ENCODE data around the gene RNU4-1.
"Not testable (repeated sequence)": the region's sequence is repeated elsewhere in the genome, so short reads cannot be mapped to it uniquely, and the experiment has no call there.

Gene RNU4-1

GRCh38 chr12:120336392-120336791, 43.4 kb upstream of the RNU4-1 start:
- H3K27me3 ChIP-seq (ENCODE audit: control insufficient read depth in 1 of 2, insufficient read depth in 1 of 2, low read length in 2 of 2), result peaks cover 11 to 34% of the 10 kb centered on the region in 2 experiments
- not testable (repeated sequence) for DNase-seq; H2AFZ ChIP-seq (ENCODE audit: low read depth, low read length); H3K9me3 ChIP-seq (ENCODE audit: control insufficient read depth, low read length); H3K4me1 ChIP-seq (ENCODE audit: control insufficient read depth, insufficient read depth, low read depth, low read length); H2BK120ac ChIP-seq (ENCODE audit: low read depth, low read length); H3K18ac ChIP-seq (ENCODE audit: low read depth in 1 of 2, low read length in 2 of 2); H3K36me3 ChIP-seq (ENCODE audit: control insufficient read depth in 1 of 2, insufficient read depth in 2 of 2, low read depth in 1 of 2, low read length in 2 of 2); H4K91ac ChIP-seq (ENCODE audit: low read length); H2AK5ac ChIP-seq (ENCODE audit: low read length, severe bottlenecking); H3K4ac ChIP-seq (ENCODE audit: low read depth in 1 of 2, low read length in 2 of 2); H2BK5ac ChIP-seq (ENCODE audit: low read depth, low read length, poor library complexity, severe bottlenecking); H4K8ac ChIP-seq (ENCODE audit: low read length); H2BK12ac ChIP-seq (ENCODE audit: low read length in 2 of 2); H2BK15ac ChIP-seq (ENCODE audit: low read depth, poor library complexity, severe bottlenecking); H3K9ac ChIP-seq (ENCODE audit: low read length); H3K79me1 ChIP-seq (replicated peaks; ENCODE audit: low read length, poor library complexity, severe bottlenecking); H3K23ac ChIP-seq (ENCODE audit: low read length in 2 of 2); H3K4me2 ChIP-seq (ENCODE audit: low read length, poor library complexity, severe bottlenecking); H3K27ac ChIP-seq (ENCODE audit: low read length, poor library complexity, severe bottlenecking); H3K4me3 ChIP-seq (ENCODE audit: insufficient read depth in 1 of 2, low read depth in 1 of 2, low read length in 2 of 2); H3K14ac ChIP-seq (ENCODE audit: low read length in 2 of 2)
- WGBS, result 85% methylated on average over 2 of the region's 2 CpGs

GRCh38 chr12:120335447-120335846, 42.4 kb upstream of the RNU4-1 start:
- not testable (repeated sequence) for H2BK15ac ChIP-seq (ENCODE audit: low read depth, poor library complexity, severe bottlenecking); H3K4ac ChIP-seq (ENCODE audit: low read depth in 1 of 2, low read length in 2 of 2); H3K4me2 ChIP-seq (ENCODE audit: low read length, poor library complexity, severe bottlenecking); H2BK5ac ChIP-seq (ENCODE audit: low read depth, low read length, poor library complexity, severe bottlenecking); H3K4me3 ChIP-seq (ENCODE audit: insufficient read depth in 1 of 2, low read depth in 1 of 2, low read length in 2 of 2); H3K36me3 ChIP-seq (ENCODE audit: control insufficient read depth in 1 of 2, insufficient read depth in 2 of 2, low read depth in 1 of 2, low read length in 2 of 2); H2AFZ ChIP-seq (ENCODE audit: low read depth, low read length); H2AK5ac ChIP-seq (ENCODE audit: low read length, severe bottlenecking); H3K79me1 ChIP-seq (replicated peaks; ENCODE audit: low read length, poor library complexity, severe bottlenecking); H4K8ac ChIP-seq (ENCODE audit: low read length); H4K91ac ChIP-seq (ENCODE audit: low read length); H3K23ac ChIP-seq (ENCODE audit: low read length in 2 of 2); H3K14ac ChIP-seq (ENCODE audit: low read length in 2 of 2); H2BK12ac ChIP-seq (ENCODE audit: low read length in 2 of 2); H3K27ac ChIP-seq (ENCODE audit: low read length, poor library complexity, severe bottlenecking); H3K4me1 ChIP-seq (ENCODE audit: control insufficient read depth, insufficient read depth, low read depth, low read length); H3K18ac ChIP-seq (ENCODE audit: low read depth in 1 of 2, low read length in 2 of 2); H3K9me3 ChIP-seq (ENCODE audit: control insufficient read depth, low read length); H2BK120ac ChIP-seq (ENCODE audit: low read depth, low read length); H3K9ac ChIP-seq (ENCODE audit: low read length)
- WGBS, result 23% methylated on average over 9 of the region's 12 CpGs
- peaks cover 11 to 34% of the 10 kb centered on the region in 2 experiments for H3K27me3 ChIP-seq (ENCODE audit: control insufficient read depth in 1 of 2, insufficient read depth in 1 of 2, low read length in 2 of 2)
- DNase-seq, result peak; percentile 56

- Histone ChIP-seq H2BK15ac (ENCODE audit: low read depth, poor library complexity, severe bottlenecking) (no peak overlapping the region), H3K79me1 (replicated peaks; ENCODE audit: low read length, poor library complexity, severe bottlenecking) (no peaks in the 10 kb centered on the region), H3K4ac (ENCODE audit: low read depth in 1 of 2, low read length in 2 of 2) (no peak overlapping the region), H2BK12ac (ENCODE audit: low read length in 2 of 2) (no peak overlapping the region), H2BK120ac (ENCODE audit: low read depth, low read length) (no peak overlapping the region), H4K8ac (ENCODE audit: low read length) (no peak overlapping the region), H3K4me1 (ENCODE audit: control insufficient read depth, insufficient read depth, low read depth, low read length) (no peaks in the 10 kb centered on the region), H3K14ac (ENCODE audit: low read length in 2 of 2) (no peak overlapping the region), H3K4me2 (ENCODE audit: low read length, poor library complexity, severe bottlenecking) (no peak overlapping the region), H3K27ac (ENCODE audit: low read length, poor library complexity, severe bottlenecking) (no peak overlapping the region), H3K36me3 (ENCODE audit: control insufficient read depth in 1 of 2, insufficient read depth in 2 of 2, low read depth in 1 of 2, low read length in 2 of 2) (no peaks in the 10 kb centered on the region), H2AK5ac (ENCODE audit: low read length, severe bottlenecking) (no peak overlapping the region), H3K4me3 (ENCODE audit: insufficient read depth in 1 of 2, low read depth in 1 of 2, low read length in 2 of 2) (no peak overlapping the region), H3K23ac (ENCODE audit: low read length in 2 of 2) (no peak overlapping the region), H4K91ac (ENCODE audit: low read length) (no peak overlapping the region), H3K9ac (ENCODE audit: low read length) (no peak overlapping the region), H3K18ac (ENCODE audit: low read depth in 1 of 2, low read length in 2 of 2) (no peak overlapping the region), H2AFZ (ENCODE audit: low read depth, low read length) (no peak overlapping the region), H3K27me3 (ENCODE audit: control insufficient read depth in 1 of 2, insufficient read depth in 1 of 2, low read length in 2 of 2) (peaks cover 11 to 25% of the 10 kb centered on the region in 2 experiments), H2BK5ac (ENCODE audit: low read depth, low read length, poor library complexity, severe bottlenecking) (no peak overlapping the region), H3K9me3 (ENCODE audit: control insufficient read depth, low read length) (peaks cover 2% of the 10 kb centered on the region)
- no peak for DNase-seq
- WGBS, result 84% methylated on average over 6 of the region's 7 CpGs
These were observed 39.5 kb upstream of the RNU4-1 start for GRCh38 chr12:120332523-120332922.

- Histone ChIP-seq H2BK120ac (ENCODE audit: low read depth, low read length) (no peak overlapping the region), H4K8ac (ENCODE audit: low read length) (no peak overlapping the region), H3K36me3 (ENCODE audit: control insufficient read depth in 1 of 2, insufficient read depth in 2 of 2, low read depth in 1 of 2, low read length in 2 of 2) (no peaks in the 10 kb centered on the region), H2BK15ac (ENCODE audit: low read depth, poor library complexity, severe bottlenecking) (no peak overlapping the region), H2BK12ac (ENCODE audit: low read length in 2 of 2) (no peak overlapping the region), H3K14ac (ENCODE audit: low read length in 2 of 2) (no peak overlapping the region), H3K4me3 (ENCODE audit: insufficient read depth in 1 of 2, low read depth in 1 of 2, low read length in 2 of 2) (no peak overlapping the region), H3K4me1 (ENCODE audit: control insufficient read depth, insufficient read depth, low read depth, low read length) (no peaks in the 10 kb centered on the region), H4K91ac (ENCODE audit: low read length) (no peak overlapping the region), H3K4me2 (ENCODE audit: low read length, poor library complexity, severe bottlenecking) (no peak overlapping the region), H3K18ac (ENCODE audit: low read depth in 1 of 2, low read length in 2 of 2) (no peak overlapping the region), H3K23ac (ENCODE audit: low read length in 2 of 2) (no peak overlapping the region), H3K27ac (ENCODE audit: low read length, poor library complexity, severe bottlenecking) (no peak overlapping the region), H3K27me3 (ENCODE audit: control insufficient read depth in 1 of 2, insufficient read depth in 1 of 2, low read length in 2 of 2) (peaks cover 11 to 25% of the 10 kb centered on the region in 2 experiments), H3K4ac (ENCODE audit: low read depth in 1 of 2, low read length in 2 of 2) (no peak overlapping the region), H2AK5ac (ENCODE audit: low read length, severe bottlenecking) (no peak overlapping the region), H2BK5ac (ENCODE audit: low read depth, low read length, poor library complexity, severe bottlenecking) (no peak overlapping the region), H3K9me3 (ENCODE audit: control insufficient read depth, low read length) (no peaks in the 10 kb centered on the region), H2AFZ (ENCODE audit: low read depth, low read length) (no peak overlapping the region), H3K9ac (ENCODE audit: low read length) (no peak overlapping the region), H3K79me1 (replicated peaks; ENCODE audit: low read length, poor library complexity, severe bottlenecking) (no peaks in the 10 kb centered on the region)
- WGBS, result 81% methylated on average over 5 of the region's 5 CpGs
- DNase-seq, result no peak
These were observed 39.0 kb upstream of the RNU4-1 start for GRCh38 chr12:120332041-120332440.
